HUES6 (cell line): Measurements from ENCODE around the gene TMCO4.
"Not testable (repeated sequence)": the region's sequence is repeated elsewhere in the genome, so short reads cannot be mapped to it uniquely, and the experiment has no call there.

Experiments
- H3K27ac ChIP-seq: 2 replicates; pipeline ENCODE4 v1.7.0; 2013; ENCODE audit warnings: low read depth, mild to moderate bottlenecking, low read length, inconsistent platforms
- H3K27me3 ChIP-seq: 2 replicates; pipeline ENCODE4 v1.6.1; 2013; ENCODE audit warnings: low read length; ENCODE audit not compliant: control insufficient read depth, insufficient read depth
- H3K36me3 ChIP-seq: 2 replicates; pipeline ENCODE4 v1.6.1; 2013; ENCODE audit warnings: low read length; ENCODE audit not compliant: control insufficient read depth, insufficient read depth
- H3K4me1 ChIP-seq: 2 replicates; pipeline ENCODE4 v1.6.1; 2013; ENCODE audit warnings: low read length; ENCODE audit not compliant: control insufficient read depth, insufficient read depth
- H3K4me3 ChIP-seq: 2 replicates; pipeline ENCODE4 v1.5.1; 2013; ENCODE audit warnings: low read depth, low read length
- H3K9ac ChIP-seq: one replicate; pipeline ENCODE4 v1.6.1; 2013; ENCODE audit warnings: mild to moderate bottlenecking, low read length
- H3K9me3 ChIP-seq: 2 replicates; pipeline ENCODE4 v1.6.1; 2013; ENCODE audit warnings: low read depth, low read length; ENCODE audit not compliant: control insufficient read depth, insufficient read depth

TMCO4 gene

DNA sequence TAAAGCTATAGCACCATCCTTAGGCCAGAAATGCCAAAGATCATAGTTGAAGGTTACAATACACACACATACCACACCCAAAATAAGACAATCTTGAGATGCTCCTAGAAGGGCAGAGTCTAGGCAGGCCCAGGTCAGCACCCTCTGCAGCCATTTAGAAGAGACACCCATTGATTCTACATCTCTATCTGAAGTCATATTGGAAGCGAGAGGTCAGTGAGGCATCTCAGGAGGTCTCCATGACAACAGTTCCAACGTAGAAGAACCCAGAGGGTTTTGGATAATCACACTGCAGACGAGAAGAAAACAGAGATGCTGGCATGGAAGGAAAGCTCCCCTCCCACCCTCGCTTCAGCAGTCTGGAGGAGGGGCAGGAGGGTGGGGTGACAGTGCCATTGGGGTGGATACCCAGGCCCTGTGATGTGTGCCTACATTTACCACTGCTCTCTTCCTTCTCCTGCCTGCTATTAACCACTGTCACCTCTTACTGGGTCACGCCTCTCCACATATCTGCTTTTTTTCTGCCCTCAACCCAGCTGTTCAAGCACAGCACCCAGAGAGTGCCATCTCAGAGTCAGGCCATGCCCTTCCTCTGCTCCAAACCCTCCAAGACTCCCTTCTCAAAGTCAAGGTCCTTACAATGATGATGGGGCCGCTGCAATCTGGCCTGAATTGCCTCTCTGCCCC, 6.2 kb downstream of the TMCO4 start:
- Histone ChIP-seq H3K27me3 (peaks cover 7% of the 10 kb centered on the region), H3K4me1 (0 out of 2 replicates have a peak, but pooled peaks cover 4% of the 10 kb centered on the region), H3K27ac (no peak overlapping the region), H3K9ac (no peak overlapping the region), H3K36me3 (no peaks in the 10 kb centered on the region), H3K4me3 (no peak overlapping the region), H3K9me3 (no peaks in the 10 kb centered on the region)

- peaks cover 2% of the 10 kb centered on the region for H3K4me1 ChIP-seq
- H3K4me3 ChIP-seq, result no peak overlapping the region
- H3K36me3 ChIP-seq, result no peaks in the 10 kb centered on the region
- H3K9ac ChIP-seq, result no peak overlapping the region
- no peaks in the 10 kb centered on the region for H3K9me3 ChIP-seq
- peaks cover 1% of the 10 kb centered on the region; the same call in 1 of the 2 replicates for H3K27me3 ChIP-seq
- no peak overlapping the region for H3K27ac ChIP-seq
Observed at GRCh38 chr1:19792237-19793002, 7.3 kb downstream of the TMCO4 start.

- Histone ChIP-seq H3K27me3 (peaks cover 12% of the 10 kb centered on the region), H3K4me1 (peaks cover 15% of the 10 kb centered on the region)
- H3K9me3 ChIP-seq, H3K4me3 ChIP-seq, H3K36me3 ChIP-seq, H3K9ac ChIP-seq, H3K27ac ChIP-seq: not testable (repeated sequence)
Observed at GRCh38 chr1:19790061-19790975, 9.4 kb downstream of the TMCO4 start.

DNA sequence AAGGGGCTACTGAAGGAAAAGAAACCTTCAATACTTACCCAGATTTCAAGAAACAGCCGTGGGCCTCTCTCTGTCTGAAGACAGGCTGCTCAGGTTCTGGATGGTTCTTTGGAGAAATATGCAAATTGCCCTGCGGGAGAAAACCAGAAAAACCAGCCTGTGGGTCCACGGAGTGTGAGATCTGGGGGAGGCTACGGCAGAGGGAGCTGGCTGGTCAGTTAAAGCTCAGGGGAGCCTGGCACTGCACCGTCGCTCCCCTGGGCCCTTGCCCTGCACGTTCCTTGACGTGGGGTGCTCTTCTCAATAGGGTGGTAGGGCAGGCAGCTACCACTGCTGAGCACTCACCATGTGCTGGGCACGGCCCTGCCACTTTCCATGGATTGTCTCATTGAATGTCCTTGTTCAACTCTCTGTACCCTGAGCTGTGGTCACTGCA, 12.7 kb downstream of the TMCO4 start:
- peak overlapping the region; percentile 31; the same call in 1 of the 2 replicates for H3K4me3 ChIP-seq
- no peaks in the 10 kb centered on the region for H3K9me3 ChIP-seq
- no peak overlapping the region for H3K9ac ChIP-seq
- no peaks in the 10 kb centered on the region for H3K36me3 ChIP-seq
- H3K4me1 ChIP-seq, result peaks cover 15% of the 10 kb centered on the region
- peaks cover 33% of the 10 kb centered on the region for H3K27me3 ChIP-seq
- no peak overlapping the region for H3K27ac ChIP-seq

DNA sequence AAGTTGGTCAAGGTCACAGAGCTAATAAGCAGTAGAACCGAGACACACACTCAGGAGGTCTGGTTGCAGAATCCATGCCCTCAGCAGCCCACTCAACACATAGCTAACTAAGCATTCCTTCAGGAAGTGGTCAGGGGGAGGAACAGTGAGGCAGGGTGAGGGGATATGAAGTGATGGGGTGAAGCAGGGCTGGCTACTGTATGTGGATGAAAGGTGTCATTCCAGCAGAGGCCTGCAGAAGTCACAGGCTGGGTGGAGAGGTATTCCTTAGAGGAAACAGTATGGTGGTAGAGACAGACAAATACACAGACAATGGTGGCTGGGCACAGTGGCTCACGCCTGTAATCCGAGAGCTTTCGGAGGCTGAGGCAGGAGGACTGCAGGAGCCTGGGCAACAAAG, 14.1 kb downstream of the TMCO4 start:
- Histone ChIP-seq H3K4me3 (no peak overlapping the region), H3K9ac (no peak overlapping the region), H3K27ac (no peak overlapping the region), H3K27me3 (peaks cover 46% of the 10 kb centered on the region), H3K9me3 (no peaks in the 10 kb centered on the region), H3K4me1 (peaks cover 15% of the 10 kb centered on the region), H3K36me3 (no peaks in the 10 kb centered on the region)

- H3K27me3 ChIP-seq, result peaks cover 66% of the 10 kb centered on the region
- no peaks in the 10 kb centered on the region for H3K9me3 ChIP-seq
- H3K9ac ChIP-seq, result no peak overlapping the region
- no peak overlapping the region for H3K4me3 ChIP-seq
- no peak overlapping the region for H3K27ac ChIP-seq
- no peaks in the 10 kb centered on the region for H3K4me1 ChIP-seq
- no peaks in the 10 kb centered on the region for H3K36me3 ChIP-seq
Observed at GRCh38 chr1:19780267-19780877, 19.3 kb downstream of the TMCO4 start.

DNA sequence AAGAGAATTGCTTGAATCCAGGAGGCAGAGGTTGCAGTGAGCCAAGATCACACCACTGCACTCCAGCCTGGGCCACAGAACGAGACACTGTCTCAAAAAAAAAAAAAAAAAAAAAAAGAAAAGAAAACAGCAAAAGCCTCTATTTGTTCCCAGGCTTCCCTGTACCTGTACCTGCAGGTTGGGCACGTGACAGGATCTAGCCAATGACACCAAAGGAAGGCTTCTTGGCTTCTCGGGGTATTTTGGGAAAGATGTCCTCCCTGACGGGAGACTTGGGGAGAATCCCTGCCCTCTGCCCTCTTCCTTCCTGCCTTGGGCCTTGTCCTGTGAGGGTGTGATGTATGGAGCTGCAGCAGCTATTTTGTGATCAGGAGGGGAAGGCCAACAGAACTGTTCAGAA, 22.8 kb downstream of the TMCO4 start:
- H3K27ac ChIP-seq, result no peak overlapping the region
- H3K4me3 ChIP-seq, result no peak overlapping the region
- H3K36me3 ChIP-seq, result no peaks in the 10 kb centered on the region
- H3K9ac ChIP-seq, result no peak overlapping the region
- H3K27me3 ChIP-seq, result peaks cover 43% of the 10 kb centered on the region
- H3K9me3 ChIP-seq, result no peaks in the 10 kb centered on the region
- H3K4me1 ChIP-seq, result no peaks in the 10 kb centered on the region

DNA sequence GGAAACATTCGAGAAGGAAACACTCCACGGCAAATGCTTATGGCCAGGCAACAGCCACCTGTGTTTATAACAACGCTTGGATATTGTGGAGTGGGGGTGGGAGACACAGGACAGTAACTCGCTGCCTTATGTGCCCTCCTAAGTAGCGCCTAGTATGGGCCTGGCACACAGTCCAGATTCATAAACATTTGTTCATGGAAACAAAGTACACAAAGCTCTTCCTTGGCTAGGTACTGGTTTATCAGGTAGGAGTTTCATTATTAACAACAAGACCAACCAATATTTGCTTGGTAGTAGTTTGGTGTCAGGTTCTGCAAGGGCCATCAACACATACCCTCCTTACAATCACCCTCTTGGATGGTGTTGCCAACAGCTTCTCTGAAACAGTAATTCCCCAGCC, 23.4 kb downstream of the TMCO4 start:
- Histone ChIP-seq H3K9me3 (no peaks in the 10 kb centered on the region), H3K4me3 (no peak overlapping the region), H3K36me3 (no peaks in the 10 kb centered on the region), H3K4me1 (no peaks in the 10 kb centered on the region), H3K27me3 (peaks cover 38% of the 10 kb centered on the region), H3K27ac (no peak overlapping the region), H3K9ac (no peak overlapping the region)

- no peak overlapping the region for H3K9ac ChIP-seq
- H3K27ac ChIP-seq, result no peak overlapping the region
- no peaks in the 10 kb centered on the region for H3K9me3 ChIP-seq
- H3K4me3 ChIP-seq, result no peak overlapping the region
- peaks cover 33% of the 10 kb centered on the region for H3K27me3 ChIP-seq
- H3K4me1 ChIP-seq, result no peaks in the 10 kb centered on the region
- no peaks in the 10 kb centered on the region for H3K36me3 ChIP-seq
Observed at GRCh38 chr1:19775831-19776230, 23.9 kb downstream of the TMCO4 start.

GRCh38 chr1:19775317-19775716, 24.4 kb downstream of the TMCO4 start:
- Histone ChIP-seq H3K4me1 (no peaks in the 10 kb centered on the region), H3K4me3 (no peak overlapping the region), H3K36me3 (no peaks in the 10 kb centered on the region), H3K27ac (no peak overlapping the region), H3K27me3 (peaks cover 28% of the 10 kb centered on the region), H3K9ac (no peak overlapping the region), H3K9me3 (no peaks in the 10 kb centered on the region)
